Smooth muscle cell (in vitro differentiated cells): Measurements from ENCODE around the gene TNK1. TPM values are rescaled to one million over a fixed set of nuclear protein-coding genes. Genes with fewer than 3 reads are reported as not detected.
"Not testable (repeated sequence)": the region's sequence is repeated elsewhere in the genome, so short reads cannot be mapped to it uniquely, and the experiment has no call there.

Experiments
- DNase-seq: peaks from one replicate; lab custom pipeline; 2025; ENCODE audit not compliant: unreplicated experiment; lab: John Stamatoyannopoulos, UW
- H2AFZ ChIP-seq: fragments of 200-600 bp; sonication (generic); 2 replicates; pipeline ENCODE4 v1.6.0; 2016; ENCODE audit warnings: antibody characterized with exemption, low read depth, mild to moderate bottlenecking
- H3F3A ChIP-seq: fragments of 200-600 bp; sonication (generic); 2 replicates; pipeline ENCODE4 v1.6.0; 2017; ENCODE audit warnings: antibody characterized with exemption, low read depth
- H3K27ac ChIP-seq: fragments of 200-600 bp; sonication (generic); 2 replicates; pipeline ENCODE4 v1.5.1; 2016; ENCODE audit warnings: low read depth, mild to moderate bottlenecking
- H3K27me3 ChIP-seq: fragments of 200-600 bp; sonication (generic); 2 replicates; pipeline ENCODE4 v1.6.1; 2016; ENCODE audit warnings: low read depth, mild to moderate bottlenecking
- H3K36me3 ChIP-seq: fragments of 200-600 bp; sonication (generic); 2 replicates; pipeline ENCODE4 v1.5.1; 2016; ENCODE audit warnings: low read depth
- H3K4me1 ChIP-seq: fragments of 200-600 bp; sonication (generic); 2 replicates; pipeline ENCODE4 v1.5.1; 2016; ENCODE audit warnings: low read depth
- H3K4me2 ChIP-seq: fragments of 200-600 bp; sonication (generic); 2 replicates; pipeline ENCODE4 v1.6.0; 2016; ENCODE audit warnings: mild to moderate bottlenecking
- H3K4me3 ChIP-seq: fragments of 200-600 bp; sonication (generic); 2 replicates; pipeline ENCODE4 v1.5.1; 2016; ENCODE audit warnings: mild to moderate bottlenecking
- H3K79me2 ChIP-seq: fragments of 200-600 bp; sonication (generic); 2 replicates; pipeline ENCODE4 v1.6.0; 2016; ENCODE audit warnings: low read depth, mild to moderate bottlenecking
- H3K9ac ChIP-seq: fragments of 200-600 bp; sonication (generic); 2 replicates; pipeline ENCODE4 v1.6.0; 2016; ENCODE audit warnings: low read depth
- H3K9me3 ChIP-seq: fragments of 200-600 bp; sonication (generic); replicated peaks from 2 replicates; pipeline ENCODE4 v1.5.1; 2016; ENCODE audit warnings: low read depth
- H4K20me1 ChIP-seq: fragments of 200-600 bp; sonication (generic); 2 replicates; pipeline ENCODE4 v1.6.0; 2016; ENCODE audit warnings: low read depth
- WGBS: methylation state at CpG from one replicate; pipeline ENCODE4 v1.1.7; 2016; ENCODE audit warnings: low lambda C conversion rate; 5-methylcytosine and 5-hydroxymethylcytosine counted together
- polyA plus RNA-seq: library from polyadenylated mRNA; unstranded; fragments of >200 nt; fragmentation: Nextera tagmentation; extraction: Ambion mirVana; gene quantifications from 2 replicates; pipeline ENCODE4 v1.2.1, GENCODE V29; 2016
- total RNA-seq: library from RNA; depleted of rRNA; stranded (reverse); fragments of >200 nt; gene quantifications from 2 replicates; pipeline ENCODE4 v1.2.3, GENCODE V29; 2014
- TF ChIP-seq, protein P1 (sequence below): fragments of 200-600 bp; sonication (generic); IDR thresholded peaks from 2 replicates; pipeline ENCODE4 v1.5.1; 2017; ENCODE audit warnings: borderline replicate concordance, mild to moderate bottlenecking, antibody characterized with exemption; ENCODE audit not compliant: insufficient read depth, poor library complexity, severe bottlenecking

The TNK1 gene
- total and polyA plus RNA-seq, 2 experiments from 2014 or later, result 3.6 to 6.3 TPM

DNA sequence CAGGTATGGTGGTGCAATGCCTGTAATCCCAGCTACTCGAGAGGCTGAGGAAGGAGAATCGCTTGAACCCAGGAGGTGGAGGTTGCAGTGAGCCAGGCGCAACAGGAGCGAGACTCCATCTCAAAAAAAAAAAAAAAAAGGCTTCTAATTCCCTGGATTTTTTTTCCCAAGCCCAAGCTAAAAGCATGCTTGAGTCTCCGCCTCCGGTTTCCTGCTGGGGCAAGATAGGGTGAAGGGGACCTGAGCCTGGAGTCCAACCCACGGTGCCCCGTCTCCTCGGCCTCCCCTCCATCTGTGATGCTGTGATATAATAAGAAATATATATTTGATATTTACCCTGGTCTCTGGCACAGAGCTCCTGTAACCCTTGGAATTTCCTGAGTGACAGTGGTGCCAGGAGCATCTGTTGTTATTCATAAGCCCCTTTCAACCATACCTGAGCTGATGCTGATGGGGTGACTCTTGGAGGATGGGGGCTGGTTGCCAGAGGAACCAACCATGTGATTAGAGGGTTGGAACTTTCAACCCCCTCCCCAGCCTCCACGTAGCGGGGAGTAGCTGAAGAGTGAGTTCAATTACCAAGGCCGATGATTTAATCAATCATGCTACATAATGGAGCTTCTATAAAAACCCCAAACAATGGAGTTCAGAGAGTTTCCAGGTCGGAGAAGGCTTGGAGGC is 12.8 kb upstream of the TNK1 start:
- Histone ChIP-seq H3F3A (no peaks in the 10 kb centered on the region), H3K79me2 (no peaks in the 10 kb centered on the region), H3K4me2 (no peak overlapping the region), H3K9ac (no peak overlapping the region), H3K9me3 (no peaks in the 10 kb centered on the region), H3K4me1 (no peaks in the 10 kb centered on the region), H4K20me1 (no peaks in the 10 kb centered on the region), H3K27me3 (no peaks in the 10 kb centered on the region), H3K4me3 (no peak overlapping the region), H2AFZ (no peak overlapping the region), H3K36me3 (no peaks in the 10 kb centered on the region), H3K27ac (no peak overlapping the region)
- WGBS, result 74% methylated on average over 13 of the region's 13 CpGs
- TF ChIP-seq, protein P1, sequence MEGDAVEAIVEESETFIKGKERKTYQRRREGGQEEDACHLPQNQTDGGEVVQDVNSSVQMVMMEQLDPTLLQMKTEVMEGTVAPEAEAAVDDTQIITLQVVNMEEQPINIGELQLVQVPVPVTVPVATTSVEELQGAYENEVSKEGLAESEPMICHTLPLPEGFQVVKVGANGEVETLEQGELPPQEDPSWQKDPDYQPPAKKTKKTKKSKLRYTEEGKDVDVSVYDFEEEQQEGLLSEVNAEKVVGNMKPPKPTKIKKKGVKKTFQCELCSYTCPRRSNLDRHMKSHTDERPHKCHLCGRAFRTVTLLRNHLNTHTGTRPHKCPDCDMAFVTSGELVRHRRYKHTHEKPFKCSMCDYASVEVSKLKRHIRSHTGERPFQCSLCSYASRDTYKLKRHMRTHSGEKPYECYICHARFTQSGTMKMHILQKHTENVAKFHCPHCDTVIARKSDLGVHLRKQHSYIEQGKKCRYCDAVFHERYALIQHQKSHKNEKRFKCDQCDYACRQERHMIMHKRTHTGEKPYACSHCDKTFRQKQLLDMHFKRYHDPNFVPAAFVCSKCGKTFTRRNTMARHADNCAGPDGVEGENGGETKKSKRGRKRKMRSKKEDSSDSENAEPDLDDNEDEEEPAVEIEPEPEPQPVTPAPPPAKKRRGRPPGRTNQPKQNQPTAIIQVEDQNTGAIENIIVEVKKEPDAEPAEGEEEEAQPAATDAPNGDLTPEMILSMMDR, result no peak
- DNase-seq, result no peak

DNA sequence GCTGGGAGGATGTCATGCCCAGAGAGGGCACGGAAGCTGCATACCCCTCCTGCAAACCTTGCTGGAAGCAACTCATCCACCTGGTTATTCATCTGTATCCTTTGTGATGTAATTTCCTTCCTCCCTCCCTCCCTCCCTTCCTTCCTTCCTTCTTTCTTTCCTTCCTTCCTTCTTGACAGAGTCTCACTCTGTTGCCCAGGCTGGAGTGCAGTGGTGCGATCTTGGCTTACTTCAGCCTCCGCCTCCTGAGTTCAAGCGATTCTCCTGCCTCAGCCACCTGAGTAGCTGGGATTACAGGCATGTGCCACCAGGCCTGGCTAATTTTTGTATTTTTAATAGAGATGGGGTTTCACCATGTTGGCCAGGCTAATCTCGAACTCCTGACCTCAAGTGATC is 12.3 kb upstream of the TNK1 start:
- not testable (repeated sequence) for H3K4me3 ChIP-seq, H3K79me2 ChIP-seq, H3K4me2 ChIP-seq, H3F3A ChIP-seq, H3K9me3 ChIP-seq, H3K9ac ChIP-seq, H2AFZ ChIP-seq, DNase-seq, H3K36me3 ChIP-seq, H4K20me1 ChIP-seq, H3K4me1 ChIP-seq, H3K27me3 ChIP-seq, H3K27ac ChIP-seq
- 90% methylated on average over 5 of the region's 5 CpGs for WGBS

DNA sequence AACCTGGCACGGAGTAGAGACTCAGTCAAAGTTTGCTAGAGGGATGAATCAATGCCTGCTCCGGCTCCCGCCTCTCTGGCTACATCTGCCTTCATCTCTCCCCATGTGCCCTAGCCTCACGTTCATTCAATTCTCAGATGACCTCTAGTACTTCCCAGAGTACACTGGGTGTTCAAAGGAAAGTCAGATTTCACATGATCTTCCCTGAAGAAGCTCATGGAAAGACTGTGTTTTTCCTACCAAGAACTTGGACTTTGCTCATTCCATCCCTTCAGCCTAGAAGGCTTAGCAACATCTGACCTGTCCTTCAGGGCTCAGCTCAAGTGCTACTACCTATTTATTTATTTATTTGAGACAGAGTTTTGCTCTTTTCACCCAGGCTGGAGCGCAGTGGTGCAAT is 11.1 kb upstream of the TNK1 start:
- no peak overlapping the region for H3K4me2 ChIP-seq
- 90% methylated on average over 5 of the region's 5 CpGs for WGBS
- no peaks in the 10 kb centered on the region for H4K20me1 ChIP-seq
- H3K27me3 ChIP-seq, result no peaks in the 10 kb centered on the region
- H3K9me3 ChIP-seq, result no peaks in the 10 kb centered on the region
- no peaks in the 10 kb centered on the region for H3K79me2 ChIP-seq
- no peak overlapping the region for H2AFZ ChIP-seq
- TF ChIP-seq, protein P1, result no peak
- no peaks in the 10 kb centered on the region for H3K36me3 ChIP-seq
- no peak overlapping the region for H3K27ac ChIP-seq
- H3F3A ChIP-seq, result no peaks in the 10 kb centered on the region
- no peak overlapping the region for H3K4me3 ChIP-seq
- no peak for DNase-seq
- H3K9ac ChIP-seq, result no peak overlapping the region
- H3K4me1 ChIP-seq, result no peaks in the 10 kb centered on the region

DNA sequence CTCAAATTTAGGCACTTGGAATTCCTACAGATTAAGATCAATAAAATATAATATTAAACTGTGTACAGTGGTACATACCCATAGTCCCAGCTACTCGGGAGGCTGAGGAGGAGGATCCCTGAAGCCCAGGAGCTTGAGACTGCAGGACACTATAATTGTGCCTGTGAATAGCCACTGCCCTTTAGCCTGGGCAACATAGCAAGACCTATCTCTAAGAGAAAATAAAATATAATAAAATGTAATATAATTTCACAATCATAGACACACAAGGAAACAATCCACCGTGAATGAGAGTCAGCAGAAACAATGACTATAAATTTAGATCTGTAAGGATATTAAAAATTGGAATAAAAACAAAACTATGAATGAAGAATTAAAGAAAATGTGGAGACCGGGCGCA is 10.0 kb upstream of the TNK1 start:
- Histone ChIP-seq H4K20me1 (no peaks in the 10 kb centered on the region), H3K4me1 (no peaks in the 10 kb centered on the region)
- 95% methylated on average over 4 of the region's 4 CpGs for WGBS

More for the DNA sequence above, 10.0 kb upstream of the TNK1 start:
- no peaks in the 10 kb centered on the region for H3K36me3 ChIP-seq
- H2AFZ ChIP-seq, result no peak overlapping the region
- H3F3A ChIP-seq, result no peaks in the 10 kb centered on the region
- no peaks in the 10 kb centered on the region for H3K9me3 ChIP-seq
- H3K27me3 ChIP-seq, result no peaks in the 10 kb centered on the region
- H3K9ac ChIP-seq, result no peak overlapping the region
- no peak overlapping the region for H3K4me2 ChIP-seq
- no peak overlapping the region for H3K4me3 ChIP-seq
- H3K27ac ChIP-seq, result no peak overlapping the region
- no peaks in the 10 kb centered on the region for H3K79me2 ChIP-seq
- TF ChIP-seq, protein P1, result no peak
- DNase-seq, result no peak
